ENCODE data around the gene XPOT.

The XPOT gene

GRCh38 chr12:64446295-64446694 is 42.1 kb downstream of the XPOT start:
- peaks cover 14% of the 10 kb centered on the region for H3K4me1 ChIP-seq (ENCODE audit: insufficient read depth, low read length, severe bottlenecking)
- TF ChIP-seq CTCF (IDR thresholded peaks at IDR 0.05; ENCODE audit: low read length) (no peak), EZH2 (IDR thresholded peaks at IDR 0.05; ENCODE audit: borderline replicate concordance, low read length) (no peak)
- H3K27ac ChIP-seq (ENCODE audit: low read depth, low read length, poor library complexity, severe bottlenecking), result no peak overlapping the region
- H3K9me2 ChIP-seq (ENCODE audit: low read depth, low read length), result no peaks in the 10 kb centered on the region
- H3K27me3 ChIP-seq (ENCODE audit: insufficient read depth, low read length), result no peaks in the 10 kb centered on the region
- peaks cover 61% of the 10 kb centered on the region for H3K36me3 ChIP-seq (ENCODE audit: insufficient read depth, low read length)
- no peak overlapping the region for H3K4me2 ChIP-seq (ENCODE audit: low read length)
- H2AFZ ChIP-seq (ENCODE audit: low read length), result no peak overlapping the region
- no peak overlapping the region for H3K9ac ChIP-seq (ENCODE audit: low read length)
- no peaks in the 10 kb centered on the region for H3K9me3 ChIP-seq (ENCODE audit: low read length)
- no peak overlapping the region for H3K4me3 ChIP-seq (ENCODE audit: low read depth, low read length, poor library complexity, severe bottlenecking)
- no peaks in the 10 kb centered on the region for H3K79me2 ChIP-seq (ENCODE audit: insufficient read depth, low read length)
- H4K20me1 ChIP-seq (ENCODE audit: insufficient read depth, low read length), result no peaks in the 10 kb centered on the region
- H3F3A ChIP-seq (ENCODE audit: insufficient read depth, low read length), result no peaks in the 10 kb centered on the region; the same call in 1 of the 2 replicates

GRCh38 chr12:64450057-64450640 is 46.0 kb downstream of the XPOT start:
- Histone ChIP-seq H2AFZ (ENCODE audit: low read length) (no peak overlapping the region), H3K4me3 (ENCODE audit: low read depth, low read length, poor library complexity, severe bottlenecking) (no peak overlapping the region), H3K27me3 (ENCODE audit: insufficient read depth, low read length) (no peaks in the 10 kb centered on the region), H3K9me3 (ENCODE audit: low read length) (no peaks in the 10 kb centered on the region), H3K27ac (ENCODE audit: low read depth, low read length, poor library complexity, severe bottlenecking) (peak overlapping the region; percentile 59), H3K9me2 (ENCODE audit: low read depth, low read length) (no peaks in the 10 kb centered on the region), H3K4me2 (ENCODE audit: low read length) (peak overlapping the region; percentile 76; the same call in 1 of the 2 replicates), H3K9ac (ENCODE audit: low read length) (no peak overlapping the region), H3K79me2 (ENCODE audit: insufficient read depth, low read length) (peaks cover 30% of the 10 kb centered on the region), H3K36me3 (ENCODE audit: insufficient read depth, low read length) (peaks cover 29% of the 10 kb centered on the region), H3F3A (ENCODE audit: insufficient read depth, low read length) (no peaks in the 10 kb centered on the region; the same call in 1 of the 2 replicates), H3K4me1 (ENCODE audit: insufficient read depth, low read length, severe bottlenecking) (peaks cover 28% of the 10 kb centered on the region), H4K20me1 (ENCODE audit: insufficient read depth, low read length) (no peaks in the 10 kb centered on the region)
- TF ChIP-seq CTCF (IDR thresholded peaks at IDR 0.05; ENCODE audit: low read length) (no peak), EZH2 (IDR thresholded peaks at IDR 0.05; ENCODE audit: borderline replicate concordance, low read length) (no peak)

GRCh38 chr12:64450711-64451486 is 46.7 kb downstream of the XPOT start:
- peak overlapping the region; percentile 96 for H3K9ac ChIP-seq (ENCODE audit: low read length)
- H2AFZ ChIP-seq (ENCODE audit: low read length), result no peak overlapping the region
- H3K4me1 ChIP-seq (ENCODE audit: insufficient read depth, low read length, severe bottlenecking), result peaks cover 35% of the 10 kb centered on the region
- H3K4me3 ChIP-seq (ENCODE audit: low read depth, low read length, poor library complexity, severe bottlenecking), result peak overlapping the region; percentile 88
- no peaks in the 10 kb centered on the region for H3K27me3 ChIP-seq (ENCODE audit: insufficient read depth, low read length)
- no peak for TF ChIP-seq EZH2 (IDR thresholded peaks at IDR 0.05; ENCODE audit: borderline replicate concordance, low read length)
- no peak for TF ChIP-seq CTCF (IDR thresholded peaks at IDR 0.05; ENCODE audit: low read length)
- no peaks in the 10 kb centered on the region for H3K9me2 ChIP-seq (ENCODE audit: low read depth, low read length)
- no peaks in the 10 kb centered on the region; the same call in 1 of the 2 replicates for H3F3A ChIP-seq (ENCODE audit: insufficient read depth, low read length)
- H3K27ac ChIP-seq (ENCODE audit: low read depth, low read length, poor library complexity, severe bottlenecking), result peak overlapping the region; percentile 59
- no peaks in the 10 kb centered on the region for H4K20me1 ChIP-seq (ENCODE audit: insufficient read depth, low read length)
- H3K79me2 ChIP-seq (ENCODE audit: insufficient read depth, low read length), result peaks cover 37% of the 10 kb centered on the region
- H3K9me3 ChIP-seq (ENCODE audit: low read length), result no peaks in the 10 kb centered on the region
- H3K36me3 ChIP-seq (ENCODE audit: insufficient read depth, low read length), result peaks cover 25% of the 10 kb centered on the region
- H3K4me2 ChIP-seq (ENCODE audit: low read length), result peak overlapping the region; percentile 76

Measured in OCI-LY1 (cell line).